Measurements from ENCODE around the gene INPP5F. TPM values are rescaled to one million over a fixed set of nuclear protein-coding genes. Genes with fewer than 3 reads are reported as not detected.
A peak's percentile ranks its signal among the peaks of the same experiment; 100 is the strongest.

The INPP5F gene
- total and polyA plus RNA-seq, 2 experiments from 2014 or later, result 41.4 to 86.0 TPM

- peak; percentile 60 for ATAC-seq
- no peak for TF ChIP-seq ZNF114 (CRISPR knock-in tag; IDR thresholded peaks at IDR 0.05)
- no peak for TF ChIP-seq JUNB (IDR thresholded peaks at IDR 0.05; ENCODE audit: unreplicated experiment)
- no peak for TF ChIP-seq EZH2 (IDR thresholded peaks at IDR 0.05; ENCODE audit: low read depth, unreplicated experiment)
- no peak for TF ChIP-seq CREB1 (CRISPR knock-in tag; IDR thresholded peaks at IDR 0.05; ENCODE audit: low read depth)
- TF ChIP-seq, protein P1, sequence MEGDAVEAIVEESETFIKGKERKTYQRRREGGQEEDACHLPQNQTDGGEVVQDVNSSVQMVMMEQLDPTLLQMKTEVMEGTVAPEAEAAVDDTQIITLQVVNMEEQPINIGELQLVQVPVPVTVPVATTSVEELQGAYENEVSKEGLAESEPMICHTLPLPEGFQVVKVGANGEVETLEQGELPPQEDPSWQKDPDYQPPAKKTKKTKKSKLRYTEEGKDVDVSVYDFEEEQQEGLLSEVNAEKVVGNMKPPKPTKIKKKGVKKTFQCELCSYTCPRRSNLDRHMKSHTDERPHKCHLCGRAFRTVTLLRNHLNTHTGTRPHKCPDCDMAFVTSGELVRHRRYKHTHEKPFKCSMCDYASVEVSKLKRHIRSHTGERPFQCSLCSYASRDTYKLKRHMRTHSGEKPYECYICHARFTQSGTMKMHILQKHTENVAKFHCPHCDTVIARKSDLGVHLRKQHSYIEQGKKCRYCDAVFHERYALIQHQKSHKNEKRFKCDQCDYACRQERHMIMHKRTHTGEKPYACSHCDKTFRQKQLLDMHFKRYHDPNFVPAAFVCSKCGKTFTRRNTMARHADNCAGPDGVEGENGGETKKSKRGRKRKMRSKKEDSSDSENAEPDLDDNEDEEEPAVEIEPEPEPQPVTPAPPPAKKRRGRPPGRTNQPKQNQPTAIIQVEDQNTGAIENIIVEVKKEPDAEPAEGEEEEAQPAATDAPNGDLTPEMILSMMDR (conservative IDR thresholded peaks at IDR 0.05; ENCODE audit: low read depth in 2 of 2), result peak; percentile 95 to 97
These were observed 39.2 kb upstream of the INPP5F start for GRCh38 chr10:119686465-119687191.

DNA sequence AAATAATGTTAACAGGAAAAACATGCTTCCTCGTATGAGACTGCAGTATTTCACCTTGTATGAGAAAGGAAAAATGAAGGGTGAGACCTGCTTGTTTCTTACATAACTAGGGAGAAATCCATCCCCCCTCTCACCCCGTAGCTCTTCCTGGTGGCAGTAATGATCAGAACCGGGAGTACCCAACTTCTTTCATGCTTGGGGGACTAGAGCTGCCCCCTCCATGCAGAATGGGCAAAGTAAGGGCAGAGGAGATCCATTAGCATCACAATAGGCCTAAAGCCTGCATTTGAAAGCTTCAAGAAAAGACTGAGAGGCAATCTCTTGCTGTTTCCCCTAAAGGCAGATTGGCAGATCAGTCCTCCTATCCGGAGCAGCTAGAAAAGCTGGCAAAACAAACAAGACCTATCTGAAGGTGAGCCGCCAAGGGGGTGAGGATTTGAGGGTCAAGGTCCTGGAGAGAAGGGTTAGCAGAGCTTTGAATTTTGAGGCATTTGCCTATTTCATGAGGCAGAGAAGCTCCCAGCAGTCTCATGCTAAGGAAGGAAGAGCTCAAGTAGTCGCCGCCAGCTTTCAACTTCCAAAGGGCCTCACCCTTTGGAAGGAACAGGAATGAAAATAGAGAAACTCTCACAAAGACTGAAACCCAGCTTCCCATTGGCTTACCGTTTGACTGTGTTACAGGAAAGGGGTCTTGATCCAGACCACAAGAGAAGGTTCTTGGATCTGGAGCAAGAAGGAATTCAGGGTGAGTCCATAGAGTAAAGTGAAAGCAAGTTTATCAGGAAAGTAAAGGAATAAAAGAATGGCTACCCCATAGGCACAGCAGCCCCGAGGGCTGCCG is 38.4 kb upstream of the INPP5F start:
- H3K79me2 ChIP-seq (replicated peaks; ENCODE audit: insufficient read depth), result no peaks in the 10 kb centered on the region
- no peaks in the 10 kb centered on the region for H3K36me3 ChIP-seq (ENCODE audit: insufficient read depth)
- H3F3A ChIP-seq (replicated peaks; ENCODE audit: low read depth), result peaks cover 8% of the 10 kb centered on the region
- H3K4me3 ChIP-seq, result peak overlapping the region; percentile 58
- Mint-ChIP-seq H3K27me3 (ENCODE audit: insufficient read depth, low read depth, poor library complexity) (peaks cover 11% of the 10 kb centered on the region), H3K4me1 (peaks cover 25% of the 10 kb centered on the region), H3K4me3 (peak overlapping the region; percentile 90), H3K9me3 (no peaks in the 10 kb centered on the region; the same call in 2 of the 3 replicates), H3K36me3 (ENCODE audit: low read depth) (peaks cover under 1% of the 10 kb centered on the region; the same call in 2 of the 3 replicates), H3K27ac (peak overlapping the region; percentile 99)
- TF ChIP-seq, protein P2, sequence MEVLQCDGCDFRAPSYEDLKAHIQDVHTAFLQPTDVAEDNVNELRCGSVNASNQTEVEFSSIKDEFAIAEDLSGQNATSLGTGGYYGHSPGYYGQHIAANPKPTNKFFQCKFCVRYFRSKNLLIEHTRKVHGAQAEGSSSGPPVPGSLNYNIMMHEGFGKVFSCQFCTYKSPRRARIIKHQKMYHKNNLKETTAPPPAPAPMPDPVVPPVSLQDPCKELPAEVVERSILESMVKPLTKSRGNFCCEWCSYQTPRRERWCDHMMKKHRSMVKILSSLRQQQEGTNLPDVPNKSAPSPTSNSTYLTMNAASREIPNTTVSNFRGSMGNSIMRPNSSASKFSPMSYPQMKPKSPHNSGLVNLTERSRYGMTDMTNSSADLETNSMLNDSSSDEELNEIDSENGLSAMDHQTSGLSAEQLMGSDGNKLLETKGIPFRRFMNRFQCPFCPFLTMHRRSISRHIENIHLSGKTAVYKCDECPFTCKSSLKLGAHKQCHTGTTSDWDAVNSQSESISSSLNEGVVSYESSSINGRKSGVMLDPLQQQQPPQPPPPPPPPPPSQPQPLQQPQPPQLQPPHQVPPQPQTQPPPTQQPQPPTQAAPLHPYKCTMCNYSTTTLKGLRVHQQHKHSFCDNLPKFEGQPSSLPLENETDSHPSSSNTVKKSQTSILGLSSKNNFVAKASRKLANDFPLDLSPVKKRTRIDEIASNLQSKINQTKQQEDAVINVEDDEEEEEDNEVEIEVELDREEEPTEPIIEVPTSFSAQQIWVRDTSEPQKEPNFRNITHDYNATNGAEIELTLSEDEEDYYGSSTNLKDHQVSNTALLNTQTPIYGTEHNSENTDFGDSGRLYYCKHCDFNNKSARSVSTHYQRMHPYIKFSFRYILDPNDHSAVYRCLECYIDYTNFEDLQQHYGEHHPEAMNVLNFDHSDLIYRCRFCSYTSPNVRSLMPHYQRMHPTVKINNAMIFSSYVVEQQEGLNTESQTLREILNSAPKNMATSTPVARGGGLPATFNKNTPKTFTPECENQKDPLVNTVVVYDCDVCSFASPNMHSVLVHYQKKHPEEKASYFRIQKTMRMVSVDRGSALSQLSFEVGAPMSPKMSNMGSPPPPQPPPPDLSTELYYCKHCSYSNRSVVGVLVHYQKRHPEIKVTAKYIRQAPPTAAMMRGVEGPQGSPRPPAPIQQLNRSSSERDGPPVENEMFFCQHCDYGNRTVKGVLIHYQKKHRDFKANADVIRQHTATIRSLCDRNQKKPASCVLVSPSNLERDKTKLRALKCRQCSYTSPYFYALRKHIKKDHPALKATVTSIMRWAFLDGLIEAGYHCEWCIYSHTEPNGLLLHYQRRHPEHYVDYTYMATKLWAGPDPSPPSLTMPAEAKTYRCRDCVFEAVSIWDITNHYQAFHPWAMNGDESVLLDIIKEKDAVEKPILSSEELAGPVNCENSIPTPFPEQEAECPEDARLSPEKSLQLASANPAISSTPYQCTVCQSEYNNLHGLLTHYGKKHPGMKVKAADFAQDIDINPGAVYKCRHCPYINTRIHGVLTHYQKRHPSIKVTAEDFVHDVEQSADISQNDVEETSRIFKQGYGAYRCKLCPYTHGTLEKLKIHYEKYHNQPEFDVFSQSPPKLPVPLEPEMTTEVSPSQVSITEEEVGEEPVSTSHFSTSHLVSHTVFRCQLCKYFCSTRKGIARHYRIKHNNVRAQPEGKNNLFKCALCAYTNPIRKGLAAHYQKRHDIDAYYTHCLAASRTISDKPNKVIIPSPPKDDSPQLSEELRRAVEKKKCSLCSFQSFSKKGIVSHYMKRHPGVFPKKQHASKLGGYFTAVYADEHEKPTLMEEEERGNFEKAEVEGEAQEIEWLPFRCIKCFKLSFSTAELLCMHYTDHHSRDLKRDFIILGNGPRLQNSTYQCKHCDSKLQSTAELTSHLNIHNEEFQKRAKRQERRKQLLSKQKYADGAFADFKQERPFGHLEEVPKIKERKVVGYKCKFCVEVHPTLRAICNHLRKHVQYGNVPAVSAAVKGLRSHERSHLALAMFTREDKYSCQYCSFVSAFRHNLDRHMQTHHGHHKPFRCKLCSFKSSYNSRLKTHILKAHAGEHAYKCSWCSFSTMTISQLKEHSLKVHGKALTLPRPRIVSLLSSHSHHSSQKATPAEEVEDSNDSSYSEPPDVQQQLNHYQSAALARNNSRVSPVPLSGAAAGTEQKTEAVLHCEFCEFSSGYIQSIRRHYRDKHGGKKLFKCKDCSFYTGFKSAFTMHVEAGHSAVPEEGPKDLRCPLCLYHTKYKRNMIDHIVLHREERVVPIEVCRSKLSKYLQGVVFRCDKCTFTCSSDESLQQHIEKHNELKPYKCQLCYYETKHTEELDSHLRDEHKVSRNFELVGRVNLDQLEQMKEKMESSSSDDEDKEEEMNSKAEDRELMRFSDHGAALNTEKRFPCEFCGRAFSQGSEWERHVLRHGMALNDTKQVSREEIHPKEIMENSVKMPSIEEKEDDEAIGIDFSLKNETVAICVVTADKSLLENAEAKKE (CRISPR knock-in tag; IDR thresholded peaks at IDR 0.05), result 0 out of 2 replicates have a peak, but pooled peaks have one; percentile 28
- TF ChIP-seq EZH2phosphoT487 (IDR thresholded peaks at IDR 0.05; ENCODE audit: unreplicated experiment), result no peak
- TF ChIP-seq ETS1 (IDR thresholded peaks at IDR 0.05), result no peak
- peaks cover 9% of the 10 kb centered on the region for H3K4me1 ChIP-seq (ENCODE audit: insufficient read depth)
- H3K4me2 ChIP-seq, result peak overlapping the region; percentile 73
- H3K9me2 ChIP-seq (ENCODE audit: insufficient read depth), result no peaks in the 10 kb centered on the region
- no peaks in the 10 kb centered on the region for H4K20me1 ChIP-seq (replicated peaks; ENCODE audit: insufficient read depth)
- H3K27ac ChIP-seq (ENCODE audit: low read depth), result peak overlapping the region; percentile 98
- peak; percentile 98 for DNase-seq (ENCODE audit: low spot score)
- H2AFZ ChIP-seq, result no peak overlapping the region
- peak; percentile 89 for ATAC-seq
- no peaks in the 10 kb centered on the region for H3K27me3 ChIP-seq (ENCODE audit: insufficient read depth)

More at GRCh38 chr10:119686465-119687191, 39.2 kb upstream of the INPP5F start:
- H3K27ac Mint-ChIP-seq, result peak overlapping the region; percentile 99
- H3K9me2 ChIP-seq (ENCODE audit: insufficient read depth), result no peaks in the 10 kb centered on the region
- DNase-seq (ENCODE audit: low spot score), result peak; percentile 92
- peak overlapping the region; percentile 58 for H3K4me3 ChIP-seq
- H3F3A ChIP-seq (replicated peaks; ENCODE audit: low read depth), result peaks cover 8% of the 10 kb centered on the region
- H3K79me2 ChIP-seq (replicated peaks; ENCODE audit: insufficient read depth), result no peaks in the 10 kb centered on the region
- H3K27me3 ChIP-seq (ENCODE audit: insufficient read depth), result no peaks in the 10 kb centered on the region
- no peaks in the 10 kb centered on the region for H3K36me3 ChIP-seq (ENCODE audit: insufficient read depth)
- H3K9me3 Mint-ChIP-seq, result peaks cover 4% of the 10 kb centered on the region; the same call in 2 of the 3 replicates
- H3K27me3 Mint-ChIP-seq (ENCODE audit: insufficient read depth, low read depth, poor library complexity), result peaks cover 12% of the 10 kb centered on the region
- no peak overlapping the region; the same call in 1 of the 2 replicates for H2AFZ ChIP-seq
- H3K4me2 ChIP-seq, result peak overlapping the region; percentile 73
- H3K4me1 Mint-ChIP-seq, result peaks cover 25% of the 10 kb centered on the region
- H4K20me1 ChIP-seq (replicated peaks; ENCODE audit: insufficient read depth), result no peaks in the 10 kb centered on the region
- peak overlapping the region; percentile 90 for H3K4me3 Mint-ChIP-seq
- peaks cover 9% of the 10 kb centered on the region for H3K4me1 ChIP-seq (ENCODE audit: insufficient read depth)
- peak overlapping the region; percentile 98 for H3K27ac ChIP-seq (ENCODE audit: low read depth)
- peaks cover 6% of the 10 kb centered on the region for H3K36me3 Mint-ChIP-seq (ENCODE audit: low read depth)
